HG03439 (cell line): Measurements from ENCODE around the gene ADGRF5.

Source experiments
- ATAC-seq: cut with Tn5 transposase; IDR thresholded peaks from one replicate; pipeline ENCODE4 v1.9.1; 2021; ENCODE audit warnings: mild to moderate bottlenecking, moderate library complexity; ENCODE audit not compliant: unreplicated experiment

ADGRF5 gene

GRCh38 chr6:46932526-46933319 is 11.0 kb upstream of the ADGRF5 start:
- no peak for ATAC-seq

- no peak for ATAC-seq
These were observed 9.7 kb upstream of the ADGRF5 start for GRCh38 chr6:46931416-46931815.

- ATAC-seq, result no peak
These were observed 8.6 kb upstream of the ADGRF5 start for GRCh38 chr6:46930331-46930730.

GRCh38 chr6:46927066-46927465 is 5.3 kb upstream of the ADGRF5 start:
- no peak for ATAC-seq

- no peak for ATAC-seq
These were observed 4.7 kb upstream of the ADGRF5 start for GRCh38 chr6:46926481-46926880.

- ATAC-seq, result no peak
These were observed 4.0 kb upstream of the ADGRF5 start for GRCh38 chr6:46925563-46926253.

- ATAC-seq, result no peak
These were observed 1.7 kb upstream of the ADGRF5 start for GRCh38 chr6:46923476-46923875.

GRCh38 chr6:46921059-46921458 is 679 bp downstream of the ADGRF5 start:
- no peak for ATAC-seq

GRCh38 chr6:46918806-46919205 is 2.9 kb downstream of the ADGRF5 start:
- no peak for ATAC-seq

- ATAC-seq, result no peak
These were observed 4.7 kb downstream of the ADGRF5 start for GRCh38 chr6:46917002-46917545.

- ATAC-seq, result no peak
These were observed 5.9 kb downstream of the ADGRF5 start for GRCh38 chr6:46915866-46916265.

- no peak for ATAC-seq
These were observed 6.4 kb downstream of the ADGRF5 start for GRCh38 chr6:46915380-46915779.

GRCh38 chr6:46914279-46914810 is 7.4 kb downstream of the ADGRF5 start:
- no peak for ATAC-seq

GRCh38 chr6:46909371-46909770 is 12.4 kb downstream of the ADGRF5 start:
- no peak for ATAC-seq

GRCh38 chr6:46906776-46907175 is 15.0 kb downstream of the ADGRF5 start:
- no peak for ATAC-seq

GRCh38 chr6:46904117-46904516 is 17.6 kb downstream of the ADGRF5 start:
- ATAC-seq, result no peak

- no peak for ATAC-seq
These were observed 18.6 kb downstream of the ADGRF5 start for GRCh38 chr6:46903175-46903574.

- ATAC-seq, result no peak
These were observed 19.8 kb downstream of the ADGRF5 start for GRCh38 chr6:46901882-46902314.

GRCh38 chr6:46900266-46900665 is 21.5 kb downstream of the ADGRF5 start:
- no peak for ATAC-seq

GRCh38 chr6:46899659-46900058 is 22.1 kb downstream of the ADGRF5 start:
- ATAC-seq, result no peak

- no peak for ATAC-seq
These were observed 23.7 kb downstream of the ADGRF5 start for GRCh38 chr6:46898006-46898405.

GRCh38 chr6:46896871-46897270 is 24.9 kb downstream of the ADGRF5 start:
- ATAC-seq, result no peak
